ENCODE results near the gene TSG101.

TSG101 gene

GRCh38 chr11:18438691-18439090 lies 88.1 kb downstream of the TSG101 start:
- no peaks in the 10 kb centered on the region for H3K36me3 ChIP-seq (ENCODE audit: control insufficient read depth in 4 of 4, insufficient read depth in 4 of 4, low read length in 3 of 4)
- no CpG with 5 or more reads among the region's 2 CpGs for WGBS (ENCODE audit: insufficient coverage)
- peaks cover 0 to 4% (median 2%) of the 10 kb centered on the region in 4 experiments for H3K4me1 ChIP-seq (ENCODE audit: control extremely low read depth in 1 of 4, control insufficient read depth in 4 of 4, insufficient read depth in 4 of 4, low read length in 3 of 4)
- H3K9me3 ChIP-seq (ENCODE audit: control extremely low read depth in 1 of 5, control insufficient read depth in 4 of 5, insufficient read depth in 2 of 5, low read depth in 1 of 5, low read length in 4 of 5): peaks cover 0 to 4% (median 0%) of the 10 kb centered on the region in 5 experiments
- H3K27ac ChIP-seq (ENCODE audit: insufficient read depth in 1 of 2, low read depth in 1 of 2, low read length in 2 of 2, poor library complexity in 1 of 2, severe bottlenecking in 2 of 2): no peak overlapping the region
- CTCF ChIA-PET: interaction anchor here (1.0 kb wide), 1 partner anchor 13 kb away, joined by 3 read pairs; no protein-coding TSS in a partner anchor
- no peak overlapping the region for H3K4me3 ChIP-seq (ENCODE audit: control insufficient read depth in 1 of 7, extremely low read depth in 1 of 7, insufficient read depth in 4 of 7, low read depth in 2 of 7, low read length in 6 of 7)
- POLR2A ChIA-PET: no interaction called here
- DNase-seq: no peak
- no peaks in the 10 kb centered on the region for H3K27me3 ChIP-seq (replicated peaks in 2 of 5; ENCODE audit: control insufficient read depth in 4 of 5, insufficient read depth in 5 of 5, low read length in 4 of 5)
